GM12878 (cell line): Measurements from ENCODE around the gene TP53BP1. TPM values are rescaled to one million over a fixed set of nuclear protein-coding genes. Genes with fewer than 3 reads are reported as not detected.

Experiments
- ATAC-seq: fragments of 200-7000 bp; cut with Tn5 transposase; 3 replicates; pipeline ENCODE4 v1.9.1; 2020; ENCODE audit warnings: mild to moderate bottlenecking, moderate library complexity
- BruUV-seq: library from RNA; stranded (reverse); fragments of 400-500 nt; replicated peaks from 2 replicates; lab custom pipeline; 2021; lab: Mats Ljungman, UMichigan
- CTCF ChIA-PET: fragments of 300-600 bp; sonication (Branson Sonifier 250); formaldehyde crosslinking; extraction: SDS; loops from one replicate; lab custom pipeline; 2021; ENCODE audit warnings: inconsistent platforms; lab: Yijun Ruan, JAX
- POLR2A ChIA-PET: fragments of 350-600 bp; formaldehyde crosslinking; extraction: SDS; loops from one replicate; lab custom pipeline; 2021; ENCODE audit warnings: inconsistent platforms; lab: Charles Lee
- RAD21 ChIA-PET: fragments of 300-600 bp; sonication (Branson Sonifier 250); formaldehyde crosslinking; loops from one replicate; lab custom pipeline; 2023; ENCODE audit warnings: antibody characterized with exemption; ENCODE audit not compliant: unreplicated experiment; lab: Charles Lee
- SMC1A ChIA-PET: fragments of 300-600 bp; sonication (Branson Sonifier 250); formaldehyde crosslinking; loops from one replicate; lab custom pipeline; 2023; ENCODE audit not compliant: unreplicated experiment, uncharacterized antibody; lab: Charles Lee
- DNase-seq: peaks from one replicate; pipeline ENCODE4 v3.0.0-alpha.2; 2011; ENCODE audit warnings: low read depth, low spot score
- FAIRE-seq: peaks from 3 replicates; lab custom pipeline; 2011; peaks lifted over from hg19 to GRCh38; lab: Jason Lieb, UNC
- H2AFZ ChIP-seq: 2 replicates; pipeline ENCODE4 v1.6.0; 2011; ENCODE audit warnings: low read depth, low read length, control low read depth; ENCODE audit not compliant: control insufficient read depth
- H3K27ac ChIP-seq: 2 replicates; pipeline ENCODE4 v1.5.1; 2011; ENCODE audit warnings: control low read depth; ENCODE audit not compliant: control insufficient read depth, insufficient read depth
- H3K27me3 ChIP-seq, 2 experiments: replicated peaks in 1 of 2; 2 replicates each; pipeline versions ENCODE4 v1.6.0 to v1.6.1; 2011; ENCODE audit warnings: low read length in 1 of 2; ENCODE audit not compliant: control insufficient read depth in 2 of 2, insufficient read depth in 2 of 2
- H3K36me3 ChIP-seq, 2 experiments: 2 replicates each; pipeline ENCODE4 v1.5.1; 2011; ENCODE audit warnings: low read length in 1 of 2; ENCODE audit not compliant: control insufficient read depth in 2 of 2, insufficient read depth in 2 of 2
- H3K4me1 ChIP-seq: 2 replicates; pipeline ENCODE4 v1.6.1; 2011; ENCODE audit warnings: mild to moderate bottlenecking, low read length, moderate library complexity, mixed read lengths; ENCODE audit not compliant: control insufficient read depth, insufficient read depth
- H3K4me2 ChIP-seq: 2 replicates; pipeline ENCODE4 v1.6.0; 2011; ENCODE audit warnings: control low read depth; ENCODE audit not compliant: control insufficient read depth, insufficient read depth
- H3K4me3 ChIP-seq: fragments of 200-600 bp; sonication (generic); 2 replicates; pipeline ENCODE4 v1.5.1; 2016
- H3K79me2 ChIP-seq: 2 replicates; pipeline ENCODE4 v1.6.0; 2011; ENCODE audit warnings: low read length; ENCODE audit not compliant: control insufficient read depth, insufficient read depth
- H3K9ac ChIP-seq: 2 replicates; pipeline ENCODE4 v1.8.0; 2011; ENCODE audit warnings: low read length, control low read depth, mixed read lengths; ENCODE audit not compliant: control insufficient read depth, insufficient read depth
- H3K9me3 ChIP-seq: replicated peaks from 3 replicates; pipeline ENCODE4 v1.5.1; 2011; ENCODE audit warnings: mild to moderate bottlenecking, low read length; ENCODE audit not compliant: control insufficient read depth, insufficient read depth
- H4K20me1 ChIP-seq: 2 replicates; pipeline ENCODE4 v1.6.0; 2011; ENCODE audit not compliant: control insufficient read depth, insufficient read depth
- BHLHE40 ChIP-seq, 2 experiments: fragments of 450-650 bp in 1 of 2; IDR thresholded peaks; 2 replicates each; pipeline ENCODE4 v1.6.1; 2011 to 2017; ENCODE audit warnings: low read depth in 2 of 2, borderline replicate concordance in 1 of 2, improper control_type of control experiment in 1 of 2, low read length in 1 of 2, mild to moderate bottlenecking in 1 of 2
- EED ChIP-seq: sonication (generic); IDR thresholded peaks from 2 replicates; pipeline ENCODE4 v1.6.1; 2016; ENCODE audit warnings: antibody characterized with exemption, low read depth
- IRF3 ChIP-seq: fragments of 450-650 bp; IDR thresholded peaks from 2 replicates; pipeline ENCODE4 v1.6.1; 2014; ENCODE audit warnings: mild to moderate bottlenecking
- JUND ChIP-seq: IDR thresholded peaks from 2 replicates; pipeline ENCODE4 v1.6.1; 2012; ENCODE audit warnings: low read depth, mild to moderate bottlenecking, low read length, improper control_type of control experiment, moderate library complexity
- NRF1 ChIP-seq: conservative IDR thresholded peaks from 2 replicates; pipeline ENCODE4 v1.6.1; 2011; ENCODE audit warnings: mild to moderate bottlenecking, low read depth, low read length, improper control_type of control experiment
- POLR2A ChIP-seq: IDR thresholded peaks from 2 replicates; pipeline ENCODE4 v1.6.1; 2011; ENCODE audit warnings: low read depth, mild to moderate bottlenecking, low read length
- POLR2AphosphoS5 ChIP-seq: IDR thresholded peaks from 2 replicates; pipeline ENCODE4 v1.6.1; 2011; ENCODE audit warnings: mild to moderate bottlenecking, low read length, inconsistent platforms
- POU2F2 ChIP-seq: IDR thresholded peaks from 3 replicates; pipeline ENCODE4 v1.6.1; 2011; ENCODE audit warnings: low read depth, mild to moderate bottlenecking, low read length, borderline replicate concordance
- RAD51 ChIP-seq: fragments of 450-650 bp; IDR thresholded peaks from 2 replicates; pipeline ENCODE4 v1.6.1; 2016; ENCODE audit warnings: moderate library complexity, mild to moderate bottlenecking, inconsistent platforms
- RUNX3 ChIP-seq: IDR thresholded peaks from 2 replicates; pipeline ENCODE4 v1.6.1; 2012; ENCODE audit warnings: low read length, inconsistent platforms
- SKIL ChIP-seq: fragments of 450-650 bp; IDR thresholded peaks from 2 replicates; pipeline ENCODE4 v1.6.1; 2017; ENCODE audit warnings: mild to moderate bottlenecking, low read depth, inconsistent platforms; ENCODE audit not compliant: poor library complexity, severe bottlenecking
- TCF12 ChIP-seq: IDR thresholded peaks from 2 replicates; pipeline ENCODE4 v1.6.1; 2011; ENCODE audit warnings: low read depth, mild to moderate bottlenecking, low read length
- USF1 ChIP-seq: IDR thresholded peaks from 2 replicates; pipeline ENCODE4 v1.6.1; 2011; ENCODE audit warnings: borderline replicate concordance, low read depth, mild to moderate bottlenecking, moderate library complexity, mixed read lengths, low read length; ENCODE audit not compliant: insufficient read depth; ENCODE audit errors: extremely low read length
- YY1 ChIP-seq: IDR thresholded peaks from 2 replicates; pipeline ENCODE4 v1.6.1; 2011; ENCODE audit warnings: low read depth, mild to moderate bottlenecking, low read length
- ZNF384 ChIP-seq: IDR thresholded peaks from 2 replicates; pipeline ENCODE4 v1.6.1; 2012; ENCODE audit warnings: low read depth, mild to moderate bottlenecking, low read length, improper control_type of control experiment, borderline replicate concordance
- WGBS: methylation state at CpG from one replicate; pipeline ENCODE4 v1.1.6; 2016; ENCODE audit warnings: low lambda C conversion rate; ENCODE audit not compliant: insufficient replicate concordance, insufficient coverage; ENCODE audit errors: missing lambda C conversion rate; 5-methylcytosine and 5-hydroxymethylcytosine counted together
- in situ Hi-C: fragments of 300-500 bp; cut with MboI; formaldehyde crosslinking; loops from 9 replicates; pipeline ENCODE4 v1.14.3; 2018; ENCODE audit warnings: mixed read lengths
- intact Hi-C: fragments of 100-400 bp; cut with micrococcal nuclease; formaldehyde crosslinking; loops from one replicate; pipeline ENCODE4 v1.14.2; 2022; ENCODE audit not compliant: unreplicated experiment
- polyA plus RNA-seq, 11 experiments: library from polyadenylated mRNA; depleted of rRNA in 4 of 11; unstranded in 6 of 11; stranded (reverse) in 5 of 11; fragments of >200 nt; fragmentation: Nextera tagmentation in 4 of 11; fragmentation: Illumina TruSeq in 1 of 11; extraction: Ambion mirVana in 4 of 11; extraction: Trizol in 1 of 11; gene quantifications; 1 replicate in 1 of 11; 2 replicates in 10 of 11; pipeline versions ENCODE4 v1.2.1 to v1.2.3, GENCODE V29; 2011 to 2016; ENCODE audit warnings: inconsistent platforms in 2 of 11, missing spikeins in 2 of 11, low read depth in 1 of 11
- total RNA-seq, 4 experiments: library from RNA; depleted of rRNA in 3 of 4; stranded (reverse); fragments of >200 nt in 3 of 4; fragmentation: Illumina TruSeq in 1 of 4; extraction: Trizol in 1 of 4; gene quantifications; 2 replicates each; pipeline versions ENCODE4 v1.2.1 to v1.2.3, GENCODE V29; 2013 to 2021

The TP53BP1 gene
- total and polyA plus RNA-seq, 10 of the 15 experiments (the other 5 are each of a cell fraction or from before 2014, with no cell fraction given), result 6.2 to 50.2 (median 19.3) TPM

GRCh38 chr15:43511012-43511885 is 18.3 kb upstream of the TP53BP1 start (continued):
- TF ChIP-seq BHLHE40 (IDR thresholded peaks at IDR 0.05; ENCODE audit: borderline replicate concordance in 1 of 2, low read depth in 2 of 2, low read length in 1 of 2), result no peak
- TF ChIP-seq RUNX3, result no peak

GRCh38 chr15:43510200-43511011 is 17.4 kb upstream of the TP53BP1 start:
- in situ Hi-C loops (no loop called here), intact Hi-C loops (loop anchor here (5.0 kb wide), 1 partner anchor 68 kb away; no protein-coding TSS in a partner anchor)
- RAD21 ChIA-PET, result interaction anchor here (0.6 to 2.3 kb wide), 8 partner anchors 10 to 237 kb away, joined by 3 to 18 read pairs (median 4); partner anchors contain the start of gene TP53BP1
- H3K9ac ChIP-seq, result peak overlapping the region; percentile 60
- CTCF ChIA-PET, result interaction anchor here (0.6 to 8.3 kb wide), 11 partner anchors 10 to 1110 kb away, joined by 3 to 88 read pairs (median 4); partner anchors contain the start of gene TP53BP1
- SMC1A ChIA-PET, result interaction anchor here (0.6 to 2.3 kb wide), 11 partner anchors 9 to 255 kb away, joined by 3 to 7 read pairs (median 4); partner anchors contain the start of genes TP53BP1, TUBGCP4 and ZSCAN29
- peaks cover 6% of the 10 kb centered on the region for H3K4me1 ChIP-seq
- peak overlapping the region; percentile 98 for H3K4me2 ChIP-seq
- peak; percentile 85 for DNase-seq
- H2AFZ ChIP-seq, result peak overlapping the region; percentile 88
- no peaks in the 10 kb centered on the region for H3K79me2 ChIP-seq
- POLR2A ChIA-PET, result interaction anchor here (0.8 to 1.9 kb wide), 5 partner anchors 9 to 298 kb away, joined by 3 to 14 read pairs (median 4); partner anchors contain the start of gene TP53BP1
- peak overlapping the region; percentile 40 for H3K27ac ChIP-seq
- 1% methylated on average over 38 of the region's 41 CpGs for WGBS
- FAIRE-seq, result peak; percentile 87
- ATAC-seq, result peak; percentile 99
- no TSS peak for BruUV-seq
- peak overlapping the region; percentile 76 for H3K4me3 ChIP-seq
- H3K9me3 ChIP-seq, result no peaks in the 10 kb centered on the region
- H4K20me1 ChIP-seq, result no peaks in the 10 kb centered on the region
- H3K27me3 ChIP-seq, result peaks cover 0 to 3% of the 10 kb centered on the region in 2 experiments; a peak in 2 of 4 replicates
- no peaks in the 10 kb centered on the region for H3K36me3 ChIP-seq
- TF ChIP-seq JUND (no peak), SKIL (no peak), POLR2AphosphoS5 (peak; percentile 54; the same call in 1 of the 2 replicates), NRF1 (peak; percentile 52), POU2F2 (no peak), EED (no peak), YY1 (peak; percentile 88), POLR2A (peak; percentile 80), ZNF384 (0 out of 2 replicates have a peak, but pooled peaks have one; percentile 10), TCF12 (0 out of 2 replicates have a peak, but pooled peaks have one; percentile 13), RAD51 (no peak), USF1 (peak; percentile 16), IRF3 (no peak; the same call in 1 of the 2 replicates)
